ENCODE measurements around the gene TRPC4.

The TRPC4 gene

DNA sequence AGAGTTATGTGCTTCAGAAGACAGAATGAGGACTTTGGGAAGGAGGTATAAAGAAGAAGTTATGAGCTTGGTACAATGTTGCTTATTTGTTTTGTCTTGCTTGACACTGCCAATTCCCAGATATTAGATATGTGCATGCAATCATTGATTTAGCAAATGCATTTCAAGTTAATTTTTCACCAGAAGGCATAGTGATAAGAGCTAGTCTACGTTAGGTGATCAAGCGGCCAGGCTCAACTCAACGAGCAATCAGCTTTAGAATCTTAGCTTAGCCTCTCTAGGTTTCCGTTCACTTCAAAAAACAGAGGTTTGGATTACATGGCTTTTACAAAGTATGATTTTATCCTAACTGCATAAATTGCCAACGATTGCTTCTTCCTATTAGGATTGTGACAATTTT is 189.4 kb downstream of the TRPC4 start:
- H3K4me3 ChIP-seq (ENCODE audit: low read depth, low read length): no peak overlapping the region
- TF ChIP-seq, protein P1, sequence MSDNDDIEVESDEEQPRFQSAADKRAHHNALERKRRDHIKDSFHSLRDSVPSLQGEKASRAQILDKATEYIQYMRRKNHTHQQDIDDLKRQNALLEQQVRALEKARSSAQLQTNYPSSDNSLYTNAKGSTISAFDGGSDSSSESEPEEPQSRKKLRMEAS (IDR thresholded peaks at IDR 0.05; ENCODE audit: low read depth, low read length): no peak
- TF ChIP-seq POLR2A (IDR thresholded peaks at IDR 0.05; ENCODE audit: extremely low read depth, insufficient read length): no peak
- TF ChIP-seq, protein P2, sequence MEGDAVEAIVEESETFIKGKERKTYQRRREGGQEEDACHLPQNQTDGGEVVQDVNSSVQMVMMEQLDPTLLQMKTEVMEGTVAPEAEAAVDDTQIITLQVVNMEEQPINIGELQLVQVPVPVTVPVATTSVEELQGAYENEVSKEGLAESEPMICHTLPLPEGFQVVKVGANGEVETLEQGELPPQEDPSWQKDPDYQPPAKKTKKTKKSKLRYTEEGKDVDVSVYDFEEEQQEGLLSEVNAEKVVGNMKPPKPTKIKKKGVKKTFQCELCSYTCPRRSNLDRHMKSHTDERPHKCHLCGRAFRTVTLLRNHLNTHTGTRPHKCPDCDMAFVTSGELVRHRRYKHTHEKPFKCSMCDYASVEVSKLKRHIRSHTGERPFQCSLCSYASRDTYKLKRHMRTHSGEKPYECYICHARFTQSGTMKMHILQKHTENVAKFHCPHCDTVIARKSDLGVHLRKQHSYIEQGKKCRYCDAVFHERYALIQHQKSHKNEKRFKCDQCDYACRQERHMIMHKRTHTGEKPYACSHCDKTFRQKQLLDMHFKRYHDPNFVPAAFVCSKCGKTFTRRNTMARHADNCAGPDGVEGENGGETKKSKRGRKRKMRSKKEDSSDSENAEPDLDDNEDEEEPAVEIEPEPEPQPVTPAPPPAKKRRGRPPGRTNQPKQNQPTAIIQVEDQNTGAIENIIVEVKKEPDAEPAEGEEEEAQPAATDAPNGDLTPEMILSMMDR (IDR thresholded peaks at IDR 0.05; ENCODE audit: low read depth, low read length): no peak
- DNase-seq (ENCODE audit: low read depth): no peak

DNA sequence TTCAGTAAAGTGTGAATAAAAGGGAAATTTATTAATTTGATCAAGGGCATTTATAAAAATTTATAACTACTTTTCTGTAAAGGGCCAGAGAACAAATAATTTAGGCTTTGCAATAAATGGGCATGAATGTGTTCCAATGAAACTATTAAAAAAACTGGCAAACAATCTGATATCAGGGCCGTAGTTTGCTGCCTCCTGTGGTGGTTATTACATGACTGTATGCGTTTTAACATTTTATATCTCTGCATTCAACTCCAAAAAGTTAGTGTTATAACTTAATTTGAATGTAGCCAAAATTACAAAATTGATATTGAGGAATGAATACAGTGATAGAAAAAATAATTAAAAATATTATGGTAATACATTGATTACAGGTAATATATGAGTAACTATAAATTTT is 190.5 kb downstream of the TRPC4 start:
- TF ChIP-seq, protein P1 (IDR thresholded peaks at IDR 0.05; ENCODE audit: low read depth, low read length): no peak
- DNase-seq (ENCODE audit: low read depth): no peak
- no peak overlapping the region for H3K4me3 ChIP-seq (ENCODE audit: low read depth, low read length)

DNA sequence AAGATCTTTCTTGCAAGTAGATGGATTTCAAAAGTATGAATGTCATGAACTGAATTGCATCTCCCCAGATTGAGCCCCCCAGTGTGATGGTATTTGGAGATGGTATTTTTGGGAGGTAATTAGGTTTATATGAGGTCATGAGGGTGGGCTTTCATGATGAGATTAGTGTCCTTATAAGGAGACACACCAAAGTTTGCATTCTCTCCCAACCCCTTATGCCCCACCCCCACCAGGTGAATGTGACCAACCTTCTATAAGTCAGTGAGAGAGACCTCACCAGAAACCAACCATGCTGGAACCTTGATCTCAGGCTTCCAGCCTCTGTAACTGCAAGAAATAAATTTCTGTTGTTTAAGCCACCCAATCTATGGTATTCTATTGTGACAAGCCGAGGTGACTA is 199.7 kb downstream of the TRPC4 start:
- no peak overlapping the region for H3K4me3 ChIP-seq (ENCODE audit: low read depth, low read length)
- no peak for DNase-seq (ENCODE audit: low read depth)
- TF ChIP-seq POLR2A (IDR thresholded peaks at IDR 0.05; ENCODE audit: extremely low read depth, insufficient read length) (no peak), MYC (IDR thresholded peaks at IDR 0.05; ENCODE audit: low read depth, low read length) (no peak)
- TF ChIP-seq, protein P2 (IDR thresholded peaks at IDR 0.05; ENCODE audit: low read depth, low read length): no peak
- TF ChIP-seq, protein P1 (IDR thresholded peaks at IDR 0.05; ENCODE audit: low read depth, low read length): no peak

DNA sequence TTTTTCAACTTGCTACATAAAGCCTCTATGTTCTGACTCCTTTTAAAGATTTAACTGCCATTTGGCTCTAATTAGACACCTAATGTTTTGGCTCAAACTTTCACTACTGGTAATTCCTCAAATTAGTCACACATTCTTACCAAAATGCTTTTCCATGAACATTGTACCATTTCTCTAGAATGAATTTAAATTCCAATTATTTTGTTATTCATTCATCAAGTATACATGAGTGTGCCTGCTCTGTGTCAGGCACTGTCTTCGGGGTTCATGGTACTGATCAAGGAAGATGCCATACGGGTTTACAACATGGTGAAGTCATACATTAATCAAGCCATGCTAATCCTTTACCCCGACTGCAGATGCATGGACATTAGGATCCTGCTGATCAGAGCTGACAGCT is 201.9 kb downstream of the TRPC4 start:
- DNase-seq (ENCODE audit: low read depth): no peak
- TF ChIP-seq POLR2A (IDR thresholded peaks at IDR 0.05; ENCODE audit: extremely low read depth, insufficient read length) (no peak), MYC (IDR thresholded peaks at IDR 0.05; ENCODE audit: low read depth, low read length) (no peak)
- TF ChIP-seq, protein P2 (IDR thresholded peaks at IDR 0.05; ENCODE audit: low read depth, low read length): no peak
- TF ChIP-seq, protein P1 (IDR thresholded peaks at IDR 0.05; ENCODE audit: low read depth, low read length): no peak
- H3K4me3 ChIP-seq (ENCODE audit: low read depth, low read length): no peak overlapping the region

DNA sequence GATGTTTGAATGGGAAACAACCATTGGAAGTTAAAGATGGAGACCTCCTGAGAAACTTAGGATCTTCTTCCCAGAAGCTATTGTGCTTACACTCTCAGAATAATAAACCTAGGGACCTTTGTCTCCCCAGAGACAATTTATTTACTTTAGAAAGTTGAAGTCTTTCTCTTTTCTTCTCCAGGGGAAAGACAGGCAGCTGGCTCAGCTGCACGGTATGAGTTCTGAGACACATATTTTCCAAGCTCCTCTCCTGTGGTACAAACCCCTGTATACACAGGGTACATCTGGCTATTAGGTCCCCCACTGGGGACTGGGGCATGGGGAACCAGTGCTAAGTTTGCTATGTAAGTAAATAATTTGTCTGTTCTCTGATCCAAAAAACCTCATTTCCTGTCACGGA is 203.5 kb downstream of the TRPC4 start:
- TF ChIP-seq, protein P1 (IDR thresholded peaks at IDR 0.05; ENCODE audit: low read depth, low read length): no peak
- TF ChIP-seq MYC (IDR thresholded peaks at IDR 0.05; ENCODE audit: low read depth, low read length): no peak
- TF ChIP-seq POLR2A (IDR thresholded peaks at IDR 0.05; ENCODE audit: extremely low read depth, insufficient read length): no peak
- TF ChIP-seq, protein P2 (IDR thresholded peaks at IDR 0.05; ENCODE audit: low read depth, low read length): no peak
- no peak for DNase-seq (ENCODE audit: low read depth)
- H3K4me3 ChIP-seq (ENCODE audit: low read depth, low read length): no peak overlapping the region

DNA sequence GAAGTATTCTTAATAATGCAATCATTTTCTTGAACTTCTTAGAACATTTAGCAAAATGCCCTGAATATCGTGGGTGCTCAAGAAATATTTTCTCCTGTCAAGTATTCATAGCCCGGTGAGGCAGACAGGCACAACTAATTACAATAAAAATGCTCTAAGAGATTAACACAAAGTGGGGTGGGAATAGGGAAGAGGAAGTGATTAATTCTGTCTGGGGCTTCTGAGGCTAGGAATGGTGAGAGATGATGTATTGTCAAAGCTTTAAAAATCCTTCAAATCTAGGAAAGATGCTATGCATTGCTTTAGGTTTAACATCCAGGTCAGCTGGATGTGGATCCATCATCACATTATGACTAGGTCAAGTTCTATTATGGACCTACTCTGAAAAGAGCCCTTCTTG is 204.2 kb downstream of the TRPC4 start:
- DNase-seq (ENCODE audit: low read depth): no peak
- no peak overlapping the region for H3K4me3 ChIP-seq (ENCODE audit: low read depth, low read length)
- TF ChIP-seq, protein P2 (IDR thresholded peaks at IDR 0.05; ENCODE audit: low read depth, low read length): no peak
- no peak for TF ChIP-seq MYC (IDR thresholded peaks at IDR 0.05; ENCODE audit: low read depth, low read length)
- TF ChIP-seq POLR2A (IDR thresholded peaks at IDR 0.05; ENCODE audit: extremely low read depth, insufficient read length): no peak
- TF ChIP-seq, protein P1 (IDR thresholded peaks at IDR 0.05; ENCODE audit: low read depth, low read length): no peak
